Measurements from ENCODE around the gene RAP1GDS1.
"Not testable (repeated sequence)": the region's sequence is repeated elsewhere in the genome, so short reads cannot be mapped to it uniquely, and the experiment has no call there.

The RAP1GDS1 gene

DNA sequence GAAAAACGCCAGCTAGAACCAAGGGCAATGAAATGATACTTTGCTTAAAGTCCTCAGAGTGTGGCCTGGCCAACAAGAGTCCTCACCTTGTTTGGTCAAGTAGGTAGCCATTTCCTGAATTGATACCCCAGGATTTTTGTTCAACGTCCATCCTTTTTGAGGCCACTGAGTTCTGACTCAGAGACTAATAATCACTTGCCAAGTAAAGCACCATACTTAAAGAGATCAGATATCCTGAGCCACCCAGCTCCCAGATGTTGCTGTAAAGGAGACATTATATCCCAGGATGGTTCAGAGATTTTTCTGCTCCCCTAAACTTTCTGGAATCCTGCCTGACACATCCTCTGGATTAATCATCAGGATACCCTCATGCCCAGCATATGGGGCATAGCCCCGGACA lies 190.9 kb downstream of the RAP1GDS1 start:
- H2AFZ ChIP-seq (ENCODE audit: low read depth): no peak overlapping the region
- H3K4me1 ChIP-seq (ENCODE audit: low read depth, poor library complexity, severe bottlenecking): no peaks in the 10 kb centered on the region
- no peak overlapping the region for H3K4me2 ChIP-seq
- no peaks in the 10 kb centered on the region for H3K79me2 ChIP-seq (ENCODE audit: insufficient read depth, low read depth)
- H3K4me3 ChIP-seq (IDR thresholded peaks at IDR 0.05; ENCODE audit: insufficient read depth, low read depth, low read length): no peak overlapping the region
- H3K9ac ChIP-seq: no peak overlapping the region
- TF ChIP-seq, protein P1, sequence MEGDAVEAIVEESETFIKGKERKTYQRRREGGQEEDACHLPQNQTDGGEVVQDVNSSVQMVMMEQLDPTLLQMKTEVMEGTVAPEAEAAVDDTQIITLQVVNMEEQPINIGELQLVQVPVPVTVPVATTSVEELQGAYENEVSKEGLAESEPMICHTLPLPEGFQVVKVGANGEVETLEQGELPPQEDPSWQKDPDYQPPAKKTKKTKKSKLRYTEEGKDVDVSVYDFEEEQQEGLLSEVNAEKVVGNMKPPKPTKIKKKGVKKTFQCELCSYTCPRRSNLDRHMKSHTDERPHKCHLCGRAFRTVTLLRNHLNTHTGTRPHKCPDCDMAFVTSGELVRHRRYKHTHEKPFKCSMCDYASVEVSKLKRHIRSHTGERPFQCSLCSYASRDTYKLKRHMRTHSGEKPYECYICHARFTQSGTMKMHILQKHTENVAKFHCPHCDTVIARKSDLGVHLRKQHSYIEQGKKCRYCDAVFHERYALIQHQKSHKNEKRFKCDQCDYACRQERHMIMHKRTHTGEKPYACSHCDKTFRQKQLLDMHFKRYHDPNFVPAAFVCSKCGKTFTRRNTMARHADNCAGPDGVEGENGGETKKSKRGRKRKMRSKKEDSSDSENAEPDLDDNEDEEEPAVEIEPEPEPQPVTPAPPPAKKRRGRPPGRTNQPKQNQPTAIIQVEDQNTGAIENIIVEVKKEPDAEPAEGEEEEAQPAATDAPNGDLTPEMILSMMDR (conservative IDR thresholded peaks at IDR 0.05; ENCODE audit: low read depth, low read length): no peak
- no peaks in the 10 kb centered on the region for H3K27me3 ChIP-seq (ENCODE audit: insufficient read depth, low read depth)
- no peaks in the 10 kb centered on the region for H4K20me1 ChIP-seq (ENCODE audit: insufficient read depth)
- H3K36me3 ChIP-seq (ENCODE audit: insufficient read depth): no peaks in the 10 kb centered on the region
- H3K27ac ChIP-seq: no peak overlapping the region

DNA sequence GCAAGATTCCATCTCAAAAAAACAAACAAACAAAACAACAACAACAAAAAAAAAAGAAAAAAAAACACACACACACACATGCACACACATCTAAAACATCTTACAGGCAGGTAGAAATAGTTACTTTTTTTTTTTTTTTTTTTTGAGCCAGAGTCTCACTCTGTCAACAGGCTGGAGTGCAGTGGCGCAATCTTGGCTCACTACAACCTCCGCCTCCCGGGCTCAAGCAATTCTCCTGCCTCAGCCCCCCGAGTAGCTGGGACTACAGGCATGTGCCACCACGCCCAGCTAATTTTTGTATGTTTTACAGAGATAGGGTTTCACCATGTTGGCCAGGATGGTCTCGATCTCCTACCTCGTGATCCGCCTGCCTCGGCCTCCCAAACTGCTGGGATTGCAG lies 196.2 kb downstream of the RAP1GDS1 start:
- not testable (repeated sequence) for H2AFZ ChIP-seq (ENCODE audit: low read depth); H3K27me3 ChIP-seq (ENCODE audit: insufficient read depth, low read depth); H3K4me1 ChIP-seq (ENCODE audit: low read depth, poor library complexity, severe bottlenecking); H3K4me2 ChIP-seq; H3K27ac ChIP-seq; H4K20me1 ChIP-seq (ENCODE audit: insufficient read depth); H3K36me3 ChIP-seq (ENCODE audit: insufficient read depth); H3K79me2 ChIP-seq (ENCODE audit: insufficient read depth, low read depth); H3K4me3 ChIP-seq (IDR thresholded peaks at IDR 0.05; ENCODE audit: insufficient read depth, low read depth, low read length); H3K9ac ChIP-seq

DNA sequence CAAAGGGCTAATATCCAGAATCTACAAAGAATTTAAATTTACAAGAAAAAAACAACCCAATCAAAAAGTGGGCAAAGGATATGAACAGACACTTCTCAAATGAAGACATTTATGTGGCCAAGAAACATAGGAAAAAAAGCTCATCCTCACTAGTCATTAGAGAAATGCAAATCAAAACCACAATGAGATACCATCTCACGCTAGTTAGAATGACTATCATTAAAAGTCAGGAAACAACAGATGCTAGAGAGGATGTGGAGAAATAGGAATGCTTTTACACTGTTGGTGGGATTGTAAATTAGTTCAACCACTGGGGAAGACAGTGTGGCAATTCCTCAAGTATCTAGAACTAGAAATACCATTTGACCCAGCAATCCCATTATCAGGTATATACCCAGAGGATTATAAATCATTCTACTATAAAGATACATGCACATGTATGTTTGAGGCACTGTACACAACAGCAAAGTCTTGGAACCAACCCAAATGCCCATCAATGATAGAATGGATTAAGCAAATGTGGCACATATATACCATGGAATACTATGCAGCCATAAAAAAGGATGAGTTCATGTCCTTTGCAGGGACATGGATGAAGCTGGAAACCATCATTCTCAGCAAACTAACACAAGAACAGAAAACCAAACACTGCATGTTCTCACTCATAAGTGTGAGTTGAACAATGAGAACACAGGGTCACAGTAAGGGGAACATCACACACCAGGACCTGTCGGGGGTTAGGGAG lies 200.1 kb downstream of the RAP1GDS1 start:
- not testable (repeated sequence) for H3K4me1 ChIP-seq (ENCODE audit: low read depth, poor library complexity, severe bottlenecking); H3K27me3 ChIP-seq (ENCODE audit: insufficient read depth, low read depth); H4K20me1 ChIP-seq (ENCODE audit: insufficient read depth); H3K36me3 ChIP-seq (ENCODE audit: insufficient read depth); H3K4me2 ChIP-seq; H3K4me3 ChIP-seq (IDR thresholded peaks at IDR 0.05; ENCODE audit: insufficient read depth, low read depth, low read length); H3K9ac ChIP-seq; H2AFZ ChIP-seq (ENCODE audit: low read depth); H3K27ac ChIP-seq; H3K79me2 ChIP-seq (ENCODE audit: insufficient read depth, low read depth)

DNA sequence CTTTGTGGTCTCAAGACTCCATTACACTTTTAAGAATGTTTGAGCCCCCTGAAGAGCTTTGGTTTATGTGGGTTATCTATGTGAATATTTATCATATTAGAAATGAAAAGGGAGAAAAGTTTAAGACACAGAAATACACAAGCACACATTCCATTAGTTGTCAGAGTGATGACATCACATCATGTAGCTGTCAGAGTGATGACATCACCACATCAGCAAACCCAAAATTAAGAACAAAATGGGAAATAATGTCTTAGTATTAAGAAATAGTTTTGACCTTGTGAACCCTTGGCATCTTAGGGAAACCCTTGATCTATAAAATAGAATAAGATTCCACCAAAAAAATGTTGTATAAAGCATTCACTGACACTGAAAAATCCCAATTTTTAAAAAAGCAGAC lies 201.3 kb downstream of the RAP1GDS1 start:
- Histone ChIP-seq H3K4me1 (ENCODE audit: low read depth, poor library complexity, severe bottlenecking) (no peaks in the 10 kb centered on the region), H3K27me3 (ENCODE audit: insufficient read depth, low read depth) (no peaks in the 10 kb centered on the region), H3K36me3 (ENCODE audit: insufficient read depth) (no peaks in the 10 kb centered on the region), H3K9ac (no peak overlapping the region), H3K4me2 (no peak overlapping the region), H2AFZ (ENCODE audit: low read depth) (no peak overlapping the region), H3K79me2 (ENCODE audit: insufficient read depth, low read depth) (no peaks in the 10 kb centered on the region), H3K4me3 (IDR thresholded peaks at IDR 0.05; ENCODE audit: insufficient read depth, low read depth, low read length) (no peak overlapping the region), H4K20me1 (ENCODE audit: insufficient read depth) (no peaks in the 10 kb centered on the region), H3K27ac (no peak overlapping the region)
- TF ChIP-seq, protein P1 (conservative IDR thresholded peaks at IDR 0.05; ENCODE audit: low read depth, low read length): no peak

- H3K4me3 ChIP-seq (IDR thresholded peaks at IDR 0.05; ENCODE audit: insufficient read depth, low read depth, low read length): no peak overlapping the region
Observed at GRCh38 chr4:98466868-98467599, 205.8 kb downstream of the RAP1GDS1 start.

More at GRCh38 chr4:98466868-98467599, 205.8 kb downstream of the RAP1GDS1 start:
- Histone ChIP-seq H3K4me1 (ENCODE audit: low read depth, poor library complexity, severe bottlenecking) (peaks cover 5% of the 10 kb centered on the region), H3K27me3 (ENCODE audit: insufficient read depth, low read depth) (no peaks in the 10 kb centered on the region), H3K4me2 (peak overlapping the region; percentile 82; the same call in 1 of the 2 replicates), H4K20me1 (ENCODE audit: insufficient read depth) (no peaks in the 10 kb centered on the region), H3K79me2 (ENCODE audit: insufficient read depth, low read depth) (no peaks in the 10 kb centered on the region), H3K9ac (no peak overlapping the region; the same call in 1 of the 2 replicates), H2AFZ (ENCODE audit: low read depth) (peak overlapping the region; percentile 83), H3K36me3 (ENCODE audit: insufficient read depth) (no peaks in the 10 kb centered on the region), H3K27ac (no peak overlapping the region)
- TF ChIP-seq, protein P1 (conservative IDR thresholded peaks at IDR 0.05; ENCODE audit: low read depth, low read length): no peak

Measured in KMS-11 (cell line).